ENCODE results near the gene MDH2.
"Not testable (repeated sequence)": the region's sequence is repeated elsewhere in the genome, so short reads cannot be mapped to it uniquely, and the experiment has no call there.

MDH2 gene

DNA sequence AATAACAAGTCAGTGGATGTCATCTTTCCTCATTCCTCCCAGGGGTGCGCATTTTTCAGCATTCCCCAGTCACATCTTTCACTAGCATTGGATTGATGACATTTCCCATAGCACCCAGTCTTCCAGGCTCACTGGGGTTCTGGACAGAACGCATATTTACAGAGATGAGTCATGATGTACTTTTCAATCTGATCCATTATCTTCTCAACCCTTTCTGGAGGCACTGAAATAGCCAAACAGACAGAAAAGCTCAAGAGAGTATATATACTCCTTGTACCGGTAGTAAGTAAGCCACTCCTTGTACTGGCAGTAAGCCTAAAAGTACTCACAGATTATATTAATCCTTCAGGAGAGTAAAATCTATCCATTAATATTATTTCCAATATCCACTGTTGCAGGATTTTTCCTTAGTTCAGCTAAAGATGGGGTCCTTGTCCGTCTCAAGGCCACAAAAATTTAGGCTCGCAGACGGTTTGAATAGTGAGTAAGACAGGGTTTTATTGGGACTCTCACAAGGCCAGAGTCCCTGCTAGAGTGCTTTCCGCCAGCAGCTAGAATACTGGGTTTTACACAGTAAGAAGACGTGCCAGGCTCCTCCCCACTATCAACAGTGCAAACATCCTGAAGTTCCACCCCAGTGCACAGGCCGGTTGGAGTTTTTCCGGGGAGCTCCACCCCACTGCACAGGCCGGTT is 60.8 kb downstream of the MDH2 start:
- DNase-seq (ENCODE audit: low spot score): no peak

DNA sequence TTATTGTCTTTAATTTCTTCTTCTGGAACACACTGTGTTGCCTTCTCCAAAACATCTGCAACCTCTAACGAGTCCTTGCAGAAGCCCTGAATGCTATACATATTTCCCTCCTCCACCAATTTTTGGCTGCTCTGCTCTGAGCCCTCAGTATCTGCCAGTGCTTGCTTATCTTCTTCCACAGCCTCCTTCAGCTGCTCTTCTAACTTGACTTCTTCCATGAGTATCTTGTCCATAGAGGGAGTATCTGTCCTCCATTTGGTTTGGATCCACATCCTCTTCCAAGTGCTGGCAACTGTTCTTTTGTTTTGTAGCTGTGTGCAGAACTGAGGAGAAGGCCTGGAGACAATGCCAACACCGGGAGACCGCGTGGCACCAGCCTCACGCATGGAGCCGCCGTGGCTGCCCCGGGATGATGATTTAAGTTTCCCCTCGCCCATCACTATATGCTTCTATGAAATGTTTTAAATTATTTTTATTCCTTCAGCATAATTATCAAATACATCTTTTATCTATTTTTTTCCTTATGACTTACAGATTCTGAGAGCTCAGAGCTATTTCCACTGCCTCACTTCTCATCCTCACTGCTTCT is 65.2 kb downstream of the MDH2 start:
- not testable (repeated sequence) for DNase-seq (ENCODE audit: low spot score)

- DNase-seq (ENCODE audit: low spot score): not testable (repeated sequence)
These were observed 66.8 kb downstream of the MDH2 start for GRCh38 chr7:76114742-76115141.
